Smooth muscle cell (in vitro differentiated cells): Measurements from ENCODE around the gene COX6A1. TPM values are rescaled to one million over a fixed set of nuclear protein-coding genes. Genes with fewer than 3 reads are reported as not detected.

ENCODE experiments used
- DNase-seq: peaks from one replicate; lab custom pipeline; 2025; ENCODE audit not compliant: unreplicated experiment; lab: John Stamatoyannopoulos, UW
- H2AFZ ChIP-seq: fragments of 200-600 bp; sonication (generic); 2 replicates; pipeline ENCODE4 v1.6.0; 2016; ENCODE audit warnings: antibody characterized with exemption, low read depth, mild to moderate bottlenecking
- H3F3A ChIP-seq: fragments of 200-600 bp; sonication (generic); 2 replicates; pipeline ENCODE4 v1.6.0; 2017; ENCODE audit warnings: antibody characterized with exemption, low read depth
- H3K27ac ChIP-seq: fragments of 200-600 bp; sonication (generic); 2 replicates; pipeline ENCODE4 v1.5.1; 2016; ENCODE audit warnings: low read depth, mild to moderate bottlenecking
- H3K27me3 ChIP-seq: fragments of 200-600 bp; sonication (generic); 2 replicates; pipeline ENCODE4 v1.6.1; 2016; ENCODE audit warnings: low read depth, mild to moderate bottlenecking
- H3K36me3 ChIP-seq: fragments of 200-600 bp; sonication (generic); 2 replicates; pipeline ENCODE4 v1.5.1; 2016; ENCODE audit warnings: low read depth
- H3K4me1 ChIP-seq: fragments of 200-600 bp; sonication (generic); 2 replicates; pipeline ENCODE4 v1.5.1; 2016; ENCODE audit warnings: low read depth
- H3K4me2 ChIP-seq: fragments of 200-600 bp; sonication (generic); 2 replicates; pipeline ENCODE4 v1.6.0; 2016; ENCODE audit warnings: mild to moderate bottlenecking
- H3K4me3 ChIP-seq: fragments of 200-600 bp; sonication (generic); 2 replicates; pipeline ENCODE4 v1.5.1; 2016; ENCODE audit warnings: mild to moderate bottlenecking
- H3K79me2 ChIP-seq: fragments of 200-600 bp; sonication (generic); 2 replicates; pipeline ENCODE4 v1.6.0; 2016; ENCODE audit warnings: low read depth, mild to moderate bottlenecking
- H3K9ac ChIP-seq: fragments of 200-600 bp; sonication (generic); 2 replicates; pipeline ENCODE4 v1.6.0; 2016; ENCODE audit warnings: low read depth
- H3K9me3 ChIP-seq: fragments of 200-600 bp; sonication (generic); replicated peaks from 2 replicates; pipeline ENCODE4 v1.5.1; 2016; ENCODE audit warnings: low read depth
- H4K20me1 ChIP-seq: fragments of 200-600 bp; sonication (generic); 2 replicates; pipeline ENCODE4 v1.6.0; 2016; ENCODE audit warnings: low read depth
- CTCF ChIP-seq: fragments of 200-600 bp; sonication (generic); IDR thresholded peaks from 2 replicates; pipeline ENCODE4 v1.5.1; 2017; ENCODE audit warnings: borderline replicate concordance, mild to moderate bottlenecking, antibody characterized with exemption; ENCODE audit not compliant: insufficient read depth, poor library complexity, severe bottlenecking
- WGBS: methylation state at CpG from one replicate; pipeline ENCODE4 v1.1.7; 2016; ENCODE audit warnings: low lambda C conversion rate; 5-methylcytosine and 5-hydroxymethylcytosine counted together
- polyA plus RNA-seq: library from polyadenylated mRNA; unstranded; fragments of >200 nt; fragmentation: Nextera tagmentation; extraction: Ambion mirVana; gene quantifications from 2 replicates; pipeline ENCODE4 v1.2.1, GENCODE V29; 2016
- total RNA-seq: library from RNA; depleted of rRNA; stranded (reverse); fragments of >200 nt; gene quantifications from 2 replicates; pipeline ENCODE4 v1.2.3, GENCODE V29; 2014

Gene COX6A1
- total and polyA plus RNA-seq, 2 experiments from 2014 or later, result 788 to 949 TPM

GRCh38 chr12:120406553-120406952 is 31.4 kb upstream of the COX6A1 start:
- no peak overlapping the region for H3K4me2 ChIP-seq
- 95% methylated on average over 3 of the region's 3 CpGs for WGBS
- no peaks in the 10 kb centered on the region for H3K27me3 ChIP-seq
- H3K36me3 ChIP-seq, result no peaks in the 10 kb centered on the region
- no peak for TF ChIP-seq CTCF
- H4K20me1 ChIP-seq, result no peaks in the 10 kb centered on the region
- H3K4me3 ChIP-seq, result no peak overlapping the region
- H2AFZ ChIP-seq, result no peak overlapping the region
- H3K27ac ChIP-seq, result no peak overlapping the region
- no peaks in the 10 kb centered on the region for H3K79me2 ChIP-seq
- no peak for DNase-seq
- peaks cover 8% of the 10 kb centered on the region for H3K4me1 ChIP-seq
- no peak overlapping the region for H3K9ac ChIP-seq
- H3K9me3 ChIP-seq, result no peaks in the 10 kb centered on the region
- H3F3A ChIP-seq, result no peaks in the 10 kb centered on the region

- WGBS, result 95% methylated on average over 11 of the region's 11 CpGs
- no peak overlapping the region for H3K4me3 ChIP-seq
- no peaks in the 10 kb centered on the region for H4K20me1 ChIP-seq
- H2AFZ ChIP-seq, result no peak overlapping the region
- DNase-seq, result no peak
- H3K27ac ChIP-seq, result no peak overlapping the region
- no peaks in the 10 kb centered on the region for H3K36me3 ChIP-seq
- no peak for TF ChIP-seq CTCF
- H3K9ac ChIP-seq, result no peak overlapping the region
- no peaks in the 10 kb centered on the region for H3K27me3 ChIP-seq
- H3K79me2 ChIP-seq, result no peaks in the 10 kb centered on the region
- no peaks in the 10 kb centered on the region for H3F3A ChIP-seq
- peaks cover 10% of the 10 kb centered on the region for H3K4me1 ChIP-seq
- H3K9me3 ChIP-seq, result no peaks in the 10 kb centered on the region
- no peak overlapping the region for H3K4me2 ChIP-seq
Observed at GRCh38 chr12:120408771-120409170, 29.1 kb upstream of the COX6A1 start.

- H3K27me3 ChIP-seq, result no peaks in the 10 kb centered on the region
- H3K4me2 ChIP-seq, result no peak overlapping the region
- H3F3A ChIP-seq, result no peaks in the 10 kb centered on the region
- H2AFZ ChIP-seq, result no peak overlapping the region
- H3K4me3 ChIP-seq, result no peak overlapping the region
- no peaks in the 10 kb centered on the region for H3K79me2 ChIP-seq
- H3K36me3 ChIP-seq, result no peaks in the 10 kb centered on the region
- 85% methylated on average over 7 of the region's 7 CpGs for WGBS
- no peak for DNase-seq
- H3K4me1 ChIP-seq, result peaks cover 11% of the 10 kb centered on the region
- H3K9ac ChIP-seq, result no peak overlapping the region
- H4K20me1 ChIP-seq, result no peaks in the 10 kb centered on the region
- no peaks in the 10 kb centered on the region for H3K9me3 ChIP-seq
- TF ChIP-seq CTCF, result no peak
- H3K27ac ChIP-seq, result no peak overlapping the region
Observed at GRCh38 chr12:120412421-120412820, 25.5 kb upstream of the COX6A1 start.

GRCh38 chr12:120413901-120414695 is 23.8 kb upstream of the COX6A1 start:
- no peaks in the 10 kb centered on the region for H3K9me3 ChIP-seq
- H3K27ac ChIP-seq, result no peak overlapping the region
- DNase-seq, result no peak
- H3K27me3 ChIP-seq, result no peaks in the 10 kb centered on the region
- TF ChIP-seq CTCF, result no peak
- H3K4me3 ChIP-seq, result no peak overlapping the region
- no peaks in the 10 kb centered on the region for H3F3A ChIP-seq
- peak overlapping the region; percentile 79 for H2AFZ ChIP-seq
- no peaks in the 10 kb centered on the region for H3K36me3 ChIP-seq
- peaks cover 11% of the 10 kb centered on the region for H3K4me1 ChIP-seq
- no peak overlapping the region for H3K4me2 ChIP-seq
- WGBS, result 25% methylated on average over 13 of the region's 13 CpGs
- H4K20me1 ChIP-seq, result no peaks in the 10 kb centered on the region
- H3K79me2 ChIP-seq, result no peaks in the 10 kb centered on the region
- H3K9ac ChIP-seq, result no peak overlapping the region
